Fibroblast of gingiva (primary cell): ENCODE data around the gene GLIS1.

ENCODE experiments used
- DNase-seq: peaks from one replicate; pipeline ENCODE4 v3.0.0-alpha.2; 2011; ENCODE audit warnings: low read depth

GLIS1 gene

DNA sequence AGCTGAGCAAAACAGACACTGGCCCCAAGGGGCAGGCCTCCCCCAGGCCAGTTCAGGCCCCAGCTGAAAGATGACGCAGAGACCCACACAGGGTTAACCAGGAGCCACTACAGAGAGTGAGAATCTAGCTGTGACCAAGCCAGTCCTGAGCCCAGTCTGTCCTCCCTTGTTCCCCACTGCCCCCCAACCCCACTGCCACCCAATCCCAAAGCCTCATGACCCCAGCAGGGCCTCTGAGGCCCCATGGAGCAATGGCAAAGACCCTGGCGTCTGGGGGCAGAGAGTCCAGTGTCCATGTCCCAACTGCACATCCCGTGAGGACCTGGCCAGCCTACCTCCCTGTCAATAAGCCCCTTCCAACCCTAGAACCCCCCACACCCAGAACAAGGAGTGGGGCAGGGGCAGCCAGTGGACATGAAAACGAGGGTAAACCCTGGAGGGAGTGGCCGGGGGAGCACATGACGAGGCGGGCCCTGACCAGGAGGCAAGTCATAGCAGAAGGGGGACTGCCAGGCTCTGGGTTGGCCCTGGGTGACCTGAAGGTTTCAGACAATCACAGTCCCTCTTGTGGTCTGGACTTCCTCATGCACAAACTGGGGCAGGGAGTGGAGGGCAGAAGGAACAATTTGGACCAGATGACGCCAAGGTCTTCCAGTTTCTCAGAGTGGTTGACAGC, 100.5 kb downstream of the GLIS1 start:
- DNase-seq = no peak

DNA sequence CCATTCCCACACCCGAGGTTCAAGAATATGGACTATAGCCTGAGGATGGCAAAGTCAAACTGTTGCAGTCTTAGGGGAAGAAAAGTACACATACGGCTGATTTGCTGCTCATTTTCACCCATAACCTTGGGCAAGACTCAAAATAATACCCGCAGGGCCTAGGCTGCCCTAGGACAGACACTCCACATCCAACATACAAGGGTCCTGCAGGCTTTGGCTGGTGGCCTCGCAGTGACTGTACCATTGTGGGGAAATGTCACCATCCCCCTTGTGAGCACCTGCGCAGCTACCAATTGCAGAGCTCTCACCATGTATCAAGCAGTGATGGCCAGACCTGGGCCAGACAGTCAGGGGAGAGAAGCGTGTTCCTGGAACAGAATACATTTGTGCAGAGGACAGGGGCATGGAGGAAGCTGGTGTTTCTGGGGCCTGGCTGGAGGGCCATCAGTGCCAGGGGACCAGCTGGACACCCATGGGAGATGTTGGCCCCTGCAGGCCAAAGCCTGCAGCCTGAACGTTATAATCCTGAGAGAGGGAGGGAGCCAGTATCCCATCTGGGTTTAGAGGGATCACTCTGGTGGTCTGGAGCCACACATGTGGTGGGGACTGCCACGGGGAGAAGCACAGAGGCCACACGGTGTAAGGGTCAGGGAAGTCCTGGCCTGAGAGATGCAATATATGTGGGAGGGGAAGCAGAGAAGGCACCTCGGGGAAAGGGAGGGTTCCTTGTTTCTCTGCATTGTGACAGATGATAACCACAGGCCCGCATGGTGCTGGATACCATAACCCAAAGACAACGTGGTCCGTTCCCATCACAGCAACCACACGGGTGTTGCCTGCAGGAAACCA, 101.2 kb downstream of the GLIS1 start:
- DNase-seq = no peak

DNA sequence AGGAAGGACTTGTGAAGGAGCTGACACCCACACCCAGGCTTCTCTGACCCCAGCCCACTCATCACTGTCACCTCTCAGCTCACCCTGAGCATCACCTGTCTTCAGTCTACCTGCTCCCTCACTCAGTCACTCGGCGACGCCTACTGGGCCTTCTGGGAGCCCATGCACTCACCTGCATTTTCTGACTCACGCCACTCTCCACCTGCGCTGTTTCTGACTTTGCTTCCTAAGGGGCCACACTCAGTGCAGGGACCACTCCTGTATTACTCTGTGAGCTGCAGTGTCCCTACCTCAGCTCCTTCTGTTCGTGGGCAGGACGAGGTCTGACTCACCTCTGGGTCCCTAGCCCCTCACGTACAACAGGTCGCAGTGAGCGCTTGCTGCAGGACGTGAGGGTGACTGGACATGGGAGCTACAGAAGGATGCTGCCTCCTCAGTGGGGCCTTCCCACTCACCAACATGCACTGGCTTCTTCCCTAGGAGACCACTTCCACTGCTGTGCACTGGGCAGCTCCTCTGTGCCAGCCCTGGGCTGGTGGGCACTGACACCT, 102.3 kb downstream of the GLIS1 start:
- no peak for DNase-seq

DNA sequence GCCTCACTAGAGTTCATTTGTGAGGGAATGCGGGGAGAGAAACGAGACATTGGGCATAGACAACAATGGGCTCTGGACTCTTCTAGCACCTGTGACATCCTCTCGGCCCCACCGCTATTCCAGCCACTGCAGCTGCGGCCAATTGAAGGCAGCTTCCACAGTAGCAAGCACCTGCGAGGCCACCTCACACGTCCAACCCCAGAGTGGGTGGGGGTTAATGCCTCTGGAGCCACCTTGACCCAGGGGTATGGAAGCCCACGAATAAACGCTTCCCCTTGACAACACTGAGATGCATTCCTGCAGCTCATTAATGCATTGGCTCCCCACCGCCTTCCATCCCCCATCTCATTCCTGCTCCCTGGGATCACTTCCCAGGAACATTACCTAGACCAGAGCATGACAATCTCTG, 104.4 kb downstream of the GLIS1 start:
- no peak for DNase-seq

DNA sequence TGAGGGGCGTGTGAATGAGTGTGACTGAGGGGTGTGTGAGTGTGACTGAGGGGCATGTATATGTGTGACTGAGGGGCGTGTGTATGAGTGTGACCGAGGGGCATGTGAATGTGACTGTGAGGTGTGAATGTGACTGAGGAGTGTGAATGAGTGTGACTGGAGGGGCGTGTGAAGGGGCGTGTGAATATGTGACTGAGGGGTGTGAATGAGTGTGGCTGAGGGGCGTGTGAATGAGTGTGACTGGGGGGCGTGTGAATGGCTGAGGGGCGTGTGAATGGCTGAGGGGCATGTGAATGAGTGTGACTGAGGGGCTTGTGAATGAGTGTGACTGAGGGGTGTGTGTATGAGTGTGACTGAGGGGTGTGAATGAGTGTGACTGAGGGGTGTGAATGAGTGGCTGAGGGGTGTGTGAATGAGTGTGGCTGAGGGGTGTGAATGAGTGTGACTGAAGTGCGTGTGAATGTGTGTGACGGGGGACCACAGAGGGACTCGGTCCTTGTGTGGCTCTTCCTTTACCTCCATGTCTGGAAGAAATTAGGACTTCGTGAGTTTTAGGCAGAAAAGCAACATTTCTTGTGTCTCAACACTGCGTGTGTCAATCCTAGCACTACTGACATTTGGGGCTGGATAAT, 105.8 kb downstream of the GLIS1 start:
- no peak for DNase-seq

DNA sequence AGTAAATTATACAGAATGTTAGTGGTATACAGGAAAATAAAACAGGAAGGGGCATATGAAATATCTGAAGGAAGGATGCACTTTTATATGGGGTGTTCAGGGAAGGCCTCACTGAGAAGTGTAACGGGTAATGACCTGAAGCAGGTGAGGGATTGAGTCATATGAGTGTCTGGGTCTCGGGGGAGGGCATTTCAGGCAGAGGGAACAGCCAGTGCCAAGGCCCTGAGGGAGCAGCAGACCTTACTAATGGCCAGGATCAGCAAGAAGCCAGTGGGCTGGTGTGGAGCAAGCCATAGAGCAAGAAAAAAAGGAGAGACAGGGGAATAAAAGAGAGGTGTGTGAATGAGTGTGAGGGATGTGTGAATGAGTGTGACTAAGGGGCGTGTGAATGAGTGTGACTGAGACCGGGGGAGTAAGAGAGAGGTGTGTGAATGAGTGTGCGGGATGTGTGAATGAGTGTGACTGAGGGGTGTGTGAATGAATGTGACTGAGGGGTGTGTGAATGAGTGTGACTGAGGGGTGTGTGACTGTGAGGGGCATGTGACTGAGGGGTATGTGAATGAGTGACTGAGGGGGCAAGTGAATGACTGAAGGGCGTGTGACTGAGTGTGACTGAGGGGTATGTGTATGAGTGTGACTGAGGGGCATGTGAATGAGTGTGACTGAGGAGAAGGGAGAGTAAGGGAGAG, 107.2 kb downstream of the GLIS1 start:
- DNase-seq = no peak

DNA sequence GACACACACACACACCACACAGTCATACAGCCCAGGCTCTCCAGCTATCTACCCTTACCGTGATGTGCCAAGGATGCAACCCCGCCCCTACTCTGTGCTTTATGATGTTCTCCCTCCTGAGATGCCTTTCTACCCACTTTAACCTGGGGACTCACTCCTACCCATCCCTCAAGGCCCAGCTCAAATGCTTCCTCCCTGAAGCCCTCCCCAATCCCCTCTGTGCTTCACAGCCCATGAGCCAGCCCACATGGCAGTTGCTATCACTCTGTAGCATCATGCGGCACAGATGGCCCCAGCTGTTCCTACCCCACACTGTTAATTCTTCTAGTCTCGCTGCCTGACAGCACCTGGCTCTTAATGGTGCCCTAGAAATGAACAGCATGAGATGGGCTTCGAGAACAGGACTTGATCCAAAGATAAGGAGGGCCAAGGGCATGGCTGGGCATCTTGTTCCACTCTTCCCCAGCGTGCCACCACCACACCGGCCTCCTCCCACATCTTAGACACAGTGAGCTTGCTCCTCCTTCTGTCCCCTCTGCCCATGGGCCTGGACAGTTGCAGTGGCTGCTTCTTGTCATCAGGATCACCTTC, 109.8 kb downstream of the GLIS1 start:
- DNase-seq = no peak

DNA sequence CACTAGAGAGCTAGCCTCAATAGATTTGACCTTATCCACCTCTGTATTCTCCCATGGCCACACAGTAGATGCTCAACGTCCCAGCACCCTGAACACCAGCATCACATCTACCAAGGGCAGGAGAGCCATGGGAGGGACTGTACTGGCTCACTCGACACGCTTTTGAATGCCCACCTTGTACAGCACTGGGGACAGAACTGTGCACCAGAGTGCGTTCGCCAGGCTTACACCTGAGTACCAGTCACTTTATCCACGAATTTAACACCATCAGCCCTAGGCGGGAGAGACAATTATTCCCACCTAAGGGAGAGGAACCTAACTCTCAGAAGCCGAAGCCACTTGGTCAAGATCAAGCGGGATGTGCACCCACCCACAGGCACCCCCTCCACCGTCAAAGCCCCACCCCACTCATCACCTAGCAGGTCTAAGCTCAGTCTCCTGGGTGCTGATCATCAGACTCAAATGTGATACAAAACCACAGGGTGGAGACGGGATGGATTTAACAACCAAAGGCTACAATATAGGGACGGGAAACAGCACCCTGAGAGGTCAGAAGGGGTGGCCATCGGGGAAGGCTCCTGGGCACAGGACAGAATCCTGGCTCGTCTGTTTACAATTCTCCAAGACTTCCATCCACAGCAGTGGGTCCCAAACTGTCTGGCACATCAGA, 110.5 kb downstream of the GLIS1 start:
- DNase-seq = no peak

DNA sequence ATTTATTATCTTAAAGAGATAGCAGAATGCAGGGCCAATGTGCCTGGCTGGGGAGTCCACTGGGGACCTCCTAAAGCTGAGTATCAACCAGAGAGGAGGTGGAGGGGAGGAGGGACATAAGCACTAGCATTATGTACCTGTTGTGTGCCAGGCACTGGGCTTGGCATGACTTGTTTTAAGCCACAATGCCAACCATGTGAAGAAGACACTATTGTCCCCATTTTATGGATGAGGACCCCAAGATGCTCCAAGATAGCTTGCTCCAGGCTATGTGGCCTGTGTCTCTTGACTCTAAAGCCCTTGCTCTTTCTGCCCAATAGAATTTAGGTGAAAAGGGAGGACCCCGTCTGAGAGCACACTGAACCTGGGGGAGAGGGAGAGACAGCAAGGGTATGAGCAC, 111.3 kb downstream of the GLIS1 start:
- no peak for DNase-seq

DNA sequence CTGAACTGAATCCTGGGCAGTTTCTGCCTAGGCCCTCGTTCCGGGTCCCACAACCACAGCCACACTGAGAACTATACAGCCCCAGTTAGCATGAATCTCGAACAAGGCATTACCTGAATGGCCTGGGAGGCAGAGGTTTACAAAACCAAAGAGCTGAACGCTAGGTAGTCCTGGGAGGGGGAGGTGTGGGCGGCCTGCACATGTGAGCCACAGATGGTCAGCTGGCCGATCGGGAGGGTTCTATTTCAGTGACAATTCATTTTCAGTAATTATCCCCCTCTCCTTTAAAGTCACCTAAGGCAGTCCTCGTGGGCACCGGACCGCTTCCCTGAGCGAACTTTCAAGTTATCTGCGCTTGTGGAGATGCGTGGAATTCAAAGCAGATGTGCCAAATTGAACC, 111.9 kb downstream of the GLIS1 start:
- DNase-seq = no peak

DNA sequence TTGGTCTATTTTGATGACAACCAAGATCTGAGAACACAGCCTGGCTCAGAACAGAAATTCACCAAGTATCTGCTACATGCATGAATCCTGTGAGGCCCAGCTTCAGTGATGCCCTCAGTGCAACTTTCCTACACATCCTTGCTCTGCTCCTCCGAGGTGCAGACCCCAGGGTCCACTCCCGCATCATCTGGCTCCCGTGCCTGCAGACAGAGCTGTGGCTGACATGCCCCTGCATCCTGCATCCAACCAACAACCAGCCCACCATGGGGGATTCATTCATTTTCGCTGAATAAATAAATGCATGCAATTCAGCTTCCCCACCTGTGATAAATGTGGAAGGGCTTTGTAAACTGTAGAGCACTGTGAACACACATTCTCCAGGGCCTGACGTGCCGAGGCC, 112.3 kb downstream of the GLIS1 start:
- DNase-seq = no peak

DNA sequence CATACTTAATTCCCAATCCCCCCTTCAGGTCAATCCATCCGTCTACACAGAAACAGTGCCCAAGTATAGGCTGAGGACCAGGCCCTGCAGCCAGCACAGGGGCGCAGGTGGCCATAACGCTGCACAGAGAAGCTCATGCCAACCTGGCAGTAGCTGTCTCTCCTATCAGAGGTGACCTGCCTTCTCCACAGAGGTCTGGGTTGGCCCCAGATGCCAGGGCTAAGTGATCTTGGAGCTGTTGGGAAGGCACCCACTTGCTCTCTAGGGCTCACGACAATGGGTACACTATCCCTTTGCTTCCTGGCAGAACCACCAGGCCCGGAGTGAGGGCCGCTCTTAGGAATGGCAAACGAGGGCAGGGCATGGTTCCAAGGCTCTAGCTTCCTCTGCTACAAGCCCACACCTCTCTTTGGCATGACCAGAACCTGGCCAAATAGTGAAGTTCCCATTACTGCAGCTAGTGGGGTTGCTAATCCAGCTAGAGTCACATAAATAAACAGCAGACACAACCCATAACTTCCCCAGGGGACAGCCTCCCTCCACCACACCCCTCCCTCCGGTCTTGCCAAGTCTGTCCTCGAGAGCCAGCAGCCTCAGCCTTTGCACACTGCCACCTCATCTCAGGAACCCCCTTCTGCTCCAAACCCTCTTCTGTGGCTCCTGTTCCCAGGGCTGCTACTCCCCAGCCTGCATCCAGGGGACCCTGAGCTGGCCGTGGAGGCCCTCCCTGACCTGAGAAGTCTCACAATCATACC, 113.0 kb downstream of the GLIS1 start:
- peak; percentile 65 for DNase-seq

DNA sequence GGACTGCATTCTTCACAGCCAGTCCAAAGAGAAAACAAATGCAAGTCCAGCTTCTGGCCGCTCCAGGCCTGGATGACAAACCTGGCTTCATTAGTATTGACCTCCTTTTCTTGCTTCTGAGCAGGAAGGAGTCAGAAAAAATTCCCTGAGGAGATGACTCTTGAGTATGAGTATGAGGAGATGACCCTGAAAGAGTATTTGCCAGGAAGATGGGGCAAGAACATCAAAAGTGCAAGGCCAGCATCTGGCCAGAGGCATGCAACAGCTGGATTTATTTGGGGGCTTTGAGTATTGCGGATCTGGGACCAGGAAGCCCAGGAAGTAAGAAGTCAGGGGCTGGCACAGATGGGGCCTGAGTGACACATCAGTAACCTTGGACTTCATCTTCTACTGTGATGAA, 113.9 kb downstream of the GLIS1 start:
- peak; percentile 98 for DNase-seq

DNA sequence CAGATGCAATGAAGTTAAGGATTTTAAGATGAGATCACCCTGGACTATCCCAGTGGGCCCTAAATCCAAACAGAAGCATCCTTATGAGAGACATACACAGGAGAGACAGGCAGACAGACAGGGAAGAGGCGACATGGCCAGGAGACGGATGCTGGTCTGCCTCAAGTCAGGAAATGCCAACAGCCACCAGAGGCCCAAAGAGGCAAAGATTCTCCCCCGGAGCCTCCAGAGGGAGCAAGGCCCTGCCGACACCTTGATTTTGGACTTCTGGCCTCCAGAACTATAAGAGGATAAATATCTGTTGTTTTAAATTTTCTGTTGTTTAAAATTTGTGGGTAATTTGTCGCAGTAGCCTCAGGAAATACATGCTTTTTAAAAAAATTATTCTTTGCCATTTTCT, 116.4 kb downstream of the GLIS1 start:
- DNase-seq = no peak

DNA sequence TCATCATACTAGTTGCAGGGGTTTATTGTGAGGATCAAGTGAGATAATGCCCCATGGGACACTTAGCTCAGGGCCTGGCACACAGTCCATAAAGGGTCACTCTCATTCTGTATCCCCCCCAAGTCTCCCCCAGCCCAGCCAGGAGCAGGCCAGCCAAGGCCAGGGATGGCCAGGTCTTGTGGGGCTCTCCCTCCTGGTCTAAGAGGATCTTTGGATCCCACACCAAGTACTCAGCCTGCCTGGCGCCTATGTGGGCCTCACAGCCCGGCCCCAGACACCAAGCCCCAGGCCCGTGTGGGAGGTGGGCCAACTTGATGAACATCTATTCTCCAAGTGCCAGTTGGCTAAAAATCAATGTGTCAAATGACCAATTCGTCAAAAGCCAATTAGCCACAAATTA, 117.8 kb downstream of the GLIS1 start:
- no peak for DNase-seq

DNA sequence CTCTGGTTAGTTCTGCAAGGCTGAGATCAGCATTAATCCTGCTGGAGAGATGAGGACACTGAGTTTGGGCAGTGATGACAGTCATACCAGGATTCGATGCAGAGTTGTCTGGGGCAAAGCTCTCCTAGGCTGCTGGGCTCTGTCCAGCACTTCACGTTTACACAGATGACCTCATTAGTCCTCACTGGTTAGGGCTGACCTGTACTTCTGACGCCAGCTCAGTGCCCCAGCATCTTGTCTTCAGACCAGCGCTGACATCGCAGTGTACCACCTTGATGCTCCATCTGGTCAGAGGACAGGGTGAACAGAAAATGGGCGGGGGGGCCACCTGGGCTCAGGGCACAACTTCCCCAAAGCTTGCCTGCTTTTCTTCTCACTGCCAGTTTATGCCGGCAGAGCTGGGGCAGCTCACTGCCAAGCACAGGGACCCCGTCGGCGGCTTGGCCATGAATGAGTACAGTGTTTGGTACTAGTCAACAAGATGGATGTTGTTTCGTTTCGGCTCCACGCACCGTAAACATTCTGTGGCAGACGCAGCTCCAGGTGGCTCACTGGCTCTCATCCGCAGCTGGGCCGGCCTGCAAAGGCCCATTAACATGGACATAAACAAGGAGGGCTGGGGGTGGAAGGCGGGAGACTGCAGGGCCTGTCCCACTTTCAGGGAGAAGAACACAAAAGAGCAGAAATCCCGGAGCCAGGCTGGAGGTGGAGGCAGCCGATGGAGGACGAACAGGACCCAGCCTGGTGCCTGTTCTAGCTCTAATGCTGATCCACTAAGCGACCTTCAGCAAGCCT, 118.7 kb downstream of the GLIS1 start:
- DNase-seq = no peak

DNA sequence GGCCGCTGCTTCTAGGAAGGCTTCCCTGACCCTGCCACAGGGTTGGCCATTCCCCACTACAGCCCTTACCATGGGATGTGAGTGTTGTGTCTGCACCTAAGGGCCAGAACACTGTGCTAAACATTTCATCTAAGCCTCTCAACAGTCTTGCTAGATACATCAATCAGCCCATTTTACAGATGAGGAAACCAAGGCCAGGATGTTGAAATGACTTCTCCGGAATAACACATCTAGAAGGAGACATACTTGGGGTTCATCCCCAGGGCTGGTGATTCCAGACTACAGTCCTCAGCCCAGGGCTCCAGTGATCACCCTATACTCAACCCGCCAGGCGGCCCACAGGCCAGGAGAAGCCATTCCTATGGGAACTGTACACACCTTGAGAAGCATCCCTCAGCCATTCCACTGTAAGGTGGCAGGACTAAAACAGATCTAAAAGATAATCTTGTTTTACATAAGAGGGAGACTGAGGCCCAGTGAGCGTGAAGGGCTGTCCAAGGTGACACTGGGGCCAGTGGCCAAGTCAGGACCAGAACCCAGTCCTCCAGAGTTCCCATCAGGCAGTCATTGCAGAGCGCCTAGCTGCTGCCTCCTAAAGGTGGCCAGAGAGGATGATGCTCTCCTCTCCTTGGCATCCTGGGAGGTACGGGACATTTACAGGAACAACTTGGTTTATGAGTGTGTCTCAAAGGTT, 119.5 kb downstream of the GLIS1 start:
- DNase-seq = no peak

DNA sequence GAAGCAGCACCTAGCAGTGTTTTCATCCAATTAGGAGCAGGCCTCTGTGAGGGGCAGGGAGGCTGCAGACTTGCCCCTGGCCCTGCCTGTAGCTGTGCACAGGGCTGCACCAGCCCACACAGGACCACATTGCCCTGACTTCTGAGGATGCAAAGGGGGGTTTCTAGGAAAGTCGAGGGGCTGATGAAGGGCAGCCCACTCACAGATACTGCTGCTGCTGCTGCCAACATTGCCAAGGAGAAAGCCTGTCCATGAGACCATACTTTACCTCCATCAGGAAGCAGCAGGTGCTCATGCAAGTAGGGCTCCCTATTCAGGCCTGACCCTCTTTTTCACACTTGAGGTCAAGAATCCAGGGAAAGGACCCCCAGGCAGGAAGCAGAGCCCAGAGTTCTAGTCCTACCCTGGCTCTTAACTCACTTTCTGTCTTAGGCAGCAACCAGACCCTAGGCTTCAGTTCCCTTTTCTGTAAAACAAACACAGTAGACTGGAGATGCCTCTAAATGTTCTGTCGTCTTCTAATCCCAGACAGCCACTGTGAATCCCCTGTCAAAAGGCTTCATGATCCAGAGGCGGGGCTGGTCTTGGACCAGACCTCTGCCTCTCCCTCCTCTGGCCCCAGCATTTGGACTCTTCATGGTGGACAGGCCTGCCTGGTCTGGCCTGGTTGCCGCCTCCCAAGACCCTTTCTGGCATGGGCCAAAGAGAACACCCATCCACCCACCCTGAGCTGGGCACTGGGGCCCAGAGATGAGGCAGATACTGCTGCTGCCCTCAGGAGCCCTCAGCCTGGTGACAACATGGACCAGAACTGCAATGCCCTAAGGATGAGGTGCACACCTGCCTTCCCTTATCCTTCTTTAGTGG, 120.2 kb downstream of the GLIS1 start:
- no peak for DNase-seq
